GM19043 (cell line): Measurements from ENCODE around the gene ADCY1.
"Not testable (repeated sequence)": the region's sequence is repeated elsewhere in the genome, so short reads cannot be mapped to it uniquely, and the experiment has no call there.

Experiments used
- ATAC-seq: cut with Tn5 transposase; IDR thresholded peaks from one replicate; pipeline ENCODE4 v1.9.1; 2021; ENCODE audit warnings: low read depth; ENCODE audit not compliant: unreplicated experiment

The ADCY1 gene

GRCh38 chr7:45725231-45725630 is 151.1 kb downstream of the ADCY1 start:
- ATAC-seq = not testable (repeated sequence)

DNA sequence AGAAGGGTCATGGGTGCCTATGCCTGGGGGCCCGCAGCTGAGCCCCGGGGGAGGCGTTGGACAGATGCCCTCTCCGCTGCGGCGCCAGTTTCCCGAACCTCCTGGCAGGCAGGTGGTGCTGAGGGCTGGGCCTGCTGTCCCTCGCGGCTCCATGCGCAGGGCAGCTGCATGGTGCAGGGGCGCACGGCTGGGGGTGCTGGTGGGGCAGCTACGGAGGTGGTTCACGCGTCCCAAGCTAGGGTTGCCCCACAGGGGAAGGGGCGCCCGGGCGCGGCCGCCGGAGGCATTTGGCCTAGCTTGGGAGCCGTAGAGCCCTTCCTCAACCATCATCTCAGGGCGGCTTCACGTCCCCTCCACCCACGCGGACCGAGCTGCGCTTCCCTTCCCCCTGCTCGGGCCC is 152.7 kb downstream of the ADCY1 start:
- no peak for ATAC-seq

GRCh38 chr7:45731692-45732443 is 157.7 kb downstream of the ADCY1 start:
- not testable (repeated sequence) for ATAC-seq

- not testable (repeated sequence) for ATAC-seq
Measured at GRCh38 chr7:45738920-45739319, 164.8 kb downstream of the ADCY1 start.

DNA sequence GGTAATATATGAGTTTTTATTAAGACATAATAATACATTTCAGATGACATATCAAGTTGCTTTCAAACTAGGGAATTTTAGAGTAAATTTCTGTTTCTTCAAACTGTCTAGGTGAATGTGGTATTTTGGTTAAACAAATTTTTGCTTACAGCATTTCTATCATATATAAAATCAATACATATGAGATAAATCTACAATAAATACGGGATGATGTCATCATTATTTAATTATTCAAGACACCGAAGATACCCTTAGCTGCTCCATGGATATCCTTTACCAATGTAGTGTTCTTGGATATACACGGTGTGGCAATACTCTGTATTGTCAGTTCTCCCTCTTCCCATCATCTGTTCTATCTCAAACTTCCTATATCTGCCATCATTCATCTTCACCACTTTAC is 166.4 kb downstream of the ADCY1 start:
- ATAC-seq = not testable (repeated sequence)

- ATAC-seq = not testable (repeated sequence)
Measured at GRCh38 chr7:45748976-45749375, 174.8 kb downstream of the ADCY1 start.

DNA sequence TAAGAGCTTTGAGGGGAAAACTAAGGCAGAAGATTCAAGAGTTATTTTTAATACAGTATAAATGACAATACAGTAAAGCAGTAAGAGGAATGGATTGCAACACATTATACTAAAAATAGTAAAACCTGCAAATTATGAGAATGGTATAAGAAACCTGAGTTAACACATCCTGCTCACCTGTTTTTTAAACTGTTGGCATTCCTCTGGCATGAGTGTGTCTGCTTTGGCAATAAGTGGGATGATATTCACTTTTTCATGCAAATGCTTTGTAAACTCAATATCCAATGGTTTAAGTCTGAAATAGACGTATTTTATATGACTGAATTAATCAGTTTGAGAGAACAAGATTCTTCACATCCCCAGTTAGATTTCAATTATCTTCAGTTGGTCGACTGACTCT is 177.2 kb downstream of the ADCY1 start:
- not testable (repeated sequence) for ATAC-seq

DNA sequence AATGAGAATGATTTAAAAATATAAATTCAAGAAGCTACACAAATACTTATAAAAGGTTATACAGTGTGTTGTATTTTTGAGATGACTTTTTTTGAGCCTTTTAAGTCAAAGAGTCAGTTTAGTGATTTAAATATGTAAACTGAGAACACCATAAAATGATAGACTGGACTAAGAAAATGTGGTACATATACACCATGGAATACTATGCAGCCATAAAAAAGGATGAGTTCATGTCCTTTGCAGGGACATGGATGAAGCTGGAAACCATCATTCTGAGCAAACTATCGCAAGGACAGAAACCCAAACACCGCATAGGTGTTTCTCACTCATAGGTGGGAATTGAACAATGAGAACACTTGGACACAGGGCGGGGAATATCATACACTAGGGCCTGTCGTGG is 182.2 kb downstream of the ADCY1 start:
- not testable (repeated sequence) for ATAC-seq

DNA sequence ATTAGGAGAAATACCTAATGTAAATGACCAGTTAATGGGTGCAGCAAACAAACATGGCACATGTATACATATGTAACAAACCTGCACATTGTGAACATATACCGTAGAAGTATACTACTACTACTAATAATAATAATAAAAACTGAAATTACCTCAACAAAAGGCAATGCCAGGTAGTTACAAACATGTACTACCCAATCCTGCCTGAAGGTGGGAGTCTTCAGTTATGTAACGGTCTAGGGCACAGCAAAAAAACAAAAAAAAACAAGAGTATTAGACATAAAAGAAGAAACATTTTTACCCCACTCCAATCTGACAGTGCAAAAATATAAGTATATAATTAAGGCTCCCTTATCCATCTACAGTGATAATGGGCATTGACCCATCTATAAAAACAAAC is 182.6 kb downstream of the ADCY1 start:
- not testable (repeated sequence) for ATAC-seq

GRCh38 chr7:45759464-45759863 is 185.3 kb downstream of the ADCY1 start:
- ATAC-seq = not testable (repeated sequence)

GRCh38 chr7:45761545-45762205 is 187.5 kb downstream of the ADCY1 start:
- not testable (repeated sequence) for ATAC-seq

- ATAC-seq = not testable (repeated sequence)
Measured at GRCh38 chr7:45762225-45762994, 188.2 kb downstream of the ADCY1 start.

- peak; percentile 100 for ATAC-seq
Measured at GRCh38 chr7:45768516-45769394, 194.6 kb downstream of the ADCY1 start.

GRCh38 chr7:45769626-45770025 is 195.5 kb downstream of the ADCY1 start:
- not testable (repeated sequence) for ATAC-seq
